Muscle layer of duodenum (tissue), 2 donors: ENCODE measurements around the gene TARBP1.
A peak's percentile ranks its signal among the peaks of the same experiment; 100 is the strongest.
"Not testable (repeated sequence)": the region's sequence is repeated elsewhere in the genome, so short reads cannot be mapped to it uniquely, and the experiment has no call there.

Source experiments
- H3K27ac ChIP-seq: one replicate; pipeline ENCODE4 v1.7.0; 2013; ENCODE audit warnings: mild to moderate bottlenecking, low read length
- H3K27me3 ChIP-seq: one replicate; pipeline ENCODE4 v1.7.0; 2013; ENCODE audit warnings: low read depth, mild to moderate bottlenecking, control low read depth, low read length
- H3K36me3 ChIP-seq, 2 donors: one replicate each; pipeline ENCODE4 v1.7.0; 2013; ENCODE audit warnings: low read length in 2 of 2, control low read depth in 1 of 2, mild to moderate bottlenecking in 1 of 2; ENCODE audit not compliant: insufficient read depth in 2 of 2, control insufficient read depth in 1 of 2
- H3K4me1 ChIP-seq, 2 donors: one replicate each; pipeline ENCODE4 v1.7.0; 2013; ENCODE audit warnings: low read length in 2 of 2, mild to moderate bottlenecking in 2 of 2, control low read depth in 1 of 2, moderate library complexity in 1 of 2; ENCODE audit not compliant: insufficient read depth in 2 of 2, control insufficient read depth in 1 of 2
- H3K4me3 ChIP-seq, 2 donors: one replicate each; pipeline ENCODE4 v1.7.0; 2013; ENCODE audit warnings: low read length in 2 of 2, low read depth in 1 of 2, mild to moderate bottlenecking in 1 of 2
- H3K9me3 ChIP-seq, 2 donors: one replicate each; pipeline ENCODE4 v1.7.0; 2013; ENCODE audit warnings: low read length in 2 of 2, control low read depth in 1 of 2, mild to moderate bottlenecking in 1 of 2; ENCODE audit not compliant: control insufficient read depth in 1 of 2
- donor health status: healthy.

The TARBP1 gene

GRCh38 chr1:234356615-234357269 lies 122.2 kb downstream of the TARBP1 start:
- not testable (repeated sequence) for H3K9me3 ChIP-seq, H3K27ac ChIP-seq
- peak overlapping the region; percentile 42 to 53 for H3K4me3 ChIP-seq

GRCh38 chr1:234355782-234356510 lies 123.0 kb downstream of the TARBP1 start:
- no peaks in the 10 kb centered on the region for H3K36me3 ChIP-seq
- H3K4me1 ChIP-seq, result no peaks in the 10 kb centered on the region
- H3K9me3 ChIP-seq, result no peaks in the 10 kb centered on the region
- no peaks in the 10 kb centered on the region for H3K27me3 ChIP-seq
- H3K4me3 ChIP-seq, result no peak overlapping the region
- no peak overlapping the region for H3K27ac ChIP-seq

More at GRCh38 chr1:234356615-234357269, 122.2 kb downstream of the TARBP1 start:
- H3K27me3 ChIP-seq, H3K36me3 ChIP-seq, H3K4me1 ChIP-seq: not testable (repeated sequence)

GRCh38 chr1:234348964-234349363 lies 130.0 kb downstream of the TARBP1 start:
- Histone ChIP-seq H3K4me1 (no peaks in the 10 kb centered on the region), H3K27ac (no peak overlapping the region), H3K4me3 (no peak overlapping the region), H3K27me3 (no peaks in the 10 kb centered on the region), H3K36me3 (no peaks in the 10 kb centered on the region), H3K9me3 (no peaks in the 10 kb centered on the region)

- Histone ChIP-seq H3K27ac (no peak overlapping the region), H3K9me3 (no peaks in the 10 kb centered on the region), H3K27me3 (no peaks in the 10 kb centered on the region)
Observed at GRCh38 chr1:234345237-234345636, 133.7 kb downstream of the TARBP1 start.

GRCh38 chr1:234342774-234343173 lies 136.2 kb downstream of the TARBP1 start:
- Histone ChIP-seq H3K4me1 (no peaks in the 10 kb centered on the region), H3K27ac (no peak overlapping the region), H3K9me3 (peaks cover 4 to 8% of the 10 kb centered on the region in 2 donors), H3K27me3 (no peaks in the 10 kb centered on the region), H3K4me3 (no peak overlapping the region), H3K36me3 (no peaks in the 10 kb centered on the region)

More at GRCh38 chr1:234345237-234345636, 133.7 kb downstream of the TARBP1 start:
- Histone ChIP-seq H3K4me3 (no peak overlapping the region), H3K36me3 (no peaks in the 10 kb centered on the region), H3K4me1 (no peaks in the 10 kb centered on the region)
